Bronchial epithelial cell (primary cell): ENCODE measurements around the gene DNAAF5. TPM values are rescaled to one million over a fixed set of nuclear protein-coding genes. Genes with fewer than 3 reads are reported as not detected.
"Not testable (repeated sequence)": the region's sequence is repeated elsewhere in the genome, so short reads cannot be mapped to it uniquely, and the experiment has no call there.

ENCODE experiments used
- DNase-seq: peaks from one replicate; pipeline ENCODE4 v3.0.0-alpha.2; 2010; ENCODE audit warnings: low read depth
- FAIRE-seq: peaks from 2 replicates; lab custom pipeline; 2011; peaks lifted over from hg19 to GRCh38; lab: Jason Lieb, UNC
- H3K27me3 ChIP-seq: 2 replicates; pipeline ENCODE4 v1.5.1; 2011; ENCODE audit warnings: low read length; ENCODE audit not compliant: control insufficient read depth, insufficient read depth
- H3K36me3 ChIP-seq: 2 replicates; pipeline ENCODE4 v1.5.1; 2011; ENCODE audit warnings: low read length; ENCODE audit not compliant: control insufficient read depth, insufficient read depth
- H3K4me3 ChIP-seq: 2 replicates; pipeline ENCODE4 v1.5.1; 2011; ENCODE audit warnings: mild to moderate bottlenecking, low read depth, low read length, control low read depth
- total RNA-seq: library from RNA; depleted of rRNA; stranded (reverse); fragments of >200 nt; gene quantifications from 2 replicates; pipeline ENCODE4 v1.2.1, GENCODE V29; 2014
- TF ChIP-seq, protein P1 (sequence below): IDR thresholded peaks from 2 replicates; pipeline ENCODE4 v1.5.1; 2011; ENCODE audit warnings: mild to moderate bottlenecking, moderate library complexity, low read length, control low read depth, inconsistent platforms; ENCODE audit not compliant: insufficient read depth, severe bottlenecking

The DNAAF5 gene
- total RNA-seq, 1 donor from 2014 or later = 9.7 TPM

DNA sequence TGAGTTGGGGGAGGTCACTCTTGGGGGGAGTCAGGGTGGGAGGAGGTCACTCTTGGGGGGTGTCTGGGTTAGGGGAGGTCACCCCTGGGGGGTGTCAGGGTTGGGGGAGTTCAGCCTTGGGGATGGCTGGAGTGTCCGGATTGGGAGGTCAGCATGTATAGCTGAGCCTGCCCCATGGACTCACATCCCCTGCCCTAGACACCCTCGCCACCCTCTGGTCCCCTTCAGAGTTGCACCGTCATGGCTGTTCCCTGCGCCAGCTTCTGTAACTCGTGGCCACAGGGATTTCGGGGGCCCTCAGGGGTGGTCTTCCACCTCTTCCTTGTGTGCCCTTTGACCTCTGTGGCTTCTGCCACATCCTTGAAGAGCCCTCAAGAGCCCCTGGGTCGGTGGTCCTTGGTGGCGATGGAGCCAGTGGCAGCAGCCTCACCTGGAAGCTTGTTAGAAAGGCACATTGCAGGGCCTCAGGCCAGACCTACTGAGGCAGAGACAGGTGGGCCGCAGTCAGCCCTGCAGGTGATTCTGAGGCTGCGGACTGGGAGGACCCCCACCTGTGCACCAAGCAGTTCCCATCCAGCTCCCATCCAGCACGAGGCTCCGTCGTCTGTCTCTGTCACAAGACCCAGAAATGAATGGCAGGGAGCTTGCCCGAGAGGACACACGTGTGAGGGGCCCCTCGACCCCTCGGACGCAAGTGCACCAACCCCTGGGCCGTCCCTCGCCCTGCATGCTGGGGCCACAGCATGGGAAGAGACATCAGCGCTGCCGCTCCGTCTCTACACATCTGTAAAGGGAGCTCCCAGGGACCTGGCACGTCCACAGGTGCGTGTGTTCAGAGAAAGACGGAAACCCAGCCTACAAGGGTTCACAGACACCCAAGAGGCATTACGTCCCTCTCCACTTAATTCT is 61.1 kb downstream of the DNAAF5 start:
- FAIRE-seq (no peak), DNase-seq (no peak)
- Histone ChIP-seq H3K27me3 (no peaks in the 10 kb centered on the region), H3K36me3 (peaks cover 16% of the 10 kb centered on the region), H3K4me3 (no peak overlapping the region)
- TF ChIP-seq, protein P1, sequence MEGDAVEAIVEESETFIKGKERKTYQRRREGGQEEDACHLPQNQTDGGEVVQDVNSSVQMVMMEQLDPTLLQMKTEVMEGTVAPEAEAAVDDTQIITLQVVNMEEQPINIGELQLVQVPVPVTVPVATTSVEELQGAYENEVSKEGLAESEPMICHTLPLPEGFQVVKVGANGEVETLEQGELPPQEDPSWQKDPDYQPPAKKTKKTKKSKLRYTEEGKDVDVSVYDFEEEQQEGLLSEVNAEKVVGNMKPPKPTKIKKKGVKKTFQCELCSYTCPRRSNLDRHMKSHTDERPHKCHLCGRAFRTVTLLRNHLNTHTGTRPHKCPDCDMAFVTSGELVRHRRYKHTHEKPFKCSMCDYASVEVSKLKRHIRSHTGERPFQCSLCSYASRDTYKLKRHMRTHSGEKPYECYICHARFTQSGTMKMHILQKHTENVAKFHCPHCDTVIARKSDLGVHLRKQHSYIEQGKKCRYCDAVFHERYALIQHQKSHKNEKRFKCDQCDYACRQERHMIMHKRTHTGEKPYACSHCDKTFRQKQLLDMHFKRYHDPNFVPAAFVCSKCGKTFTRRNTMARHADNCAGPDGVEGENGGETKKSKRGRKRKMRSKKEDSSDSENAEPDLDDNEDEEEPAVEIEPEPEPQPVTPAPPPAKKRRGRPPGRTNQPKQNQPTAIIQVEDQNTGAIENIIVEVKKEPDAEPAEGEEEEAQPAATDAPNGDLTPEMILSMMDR = no peak

DNA sequence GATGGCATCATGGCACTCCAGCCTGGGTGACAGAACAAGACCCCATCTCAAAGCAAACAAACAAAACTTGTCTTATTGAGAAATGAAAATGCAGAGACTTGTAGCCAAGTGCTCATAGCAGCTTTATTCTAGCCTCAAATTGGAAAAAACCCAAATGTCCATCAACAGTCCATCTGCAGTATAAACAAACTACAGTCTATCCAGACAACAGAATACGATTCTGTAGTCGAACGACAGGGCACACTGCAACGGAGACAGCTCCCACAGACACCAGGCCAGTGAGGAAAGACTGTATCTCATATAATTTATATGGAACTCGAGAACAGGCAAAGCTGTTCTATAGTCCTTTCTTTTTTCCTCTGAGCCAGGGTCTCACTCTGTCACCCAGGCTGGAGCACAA is 65.0 kb downstream of the DNAAF5 start:
- TF ChIP-seq, protein P1 = no peak
- no peak for DNase-seq
- no peak overlapping the region for H3K4me3 ChIP-seq
- no peaks in the 10 kb centered on the region for H3K27me3 ChIP-seq
- FAIRE-seq = peak; percentile 83
- H3K36me3 ChIP-seq = no peaks in the 10 kb centered on the region

DNA sequence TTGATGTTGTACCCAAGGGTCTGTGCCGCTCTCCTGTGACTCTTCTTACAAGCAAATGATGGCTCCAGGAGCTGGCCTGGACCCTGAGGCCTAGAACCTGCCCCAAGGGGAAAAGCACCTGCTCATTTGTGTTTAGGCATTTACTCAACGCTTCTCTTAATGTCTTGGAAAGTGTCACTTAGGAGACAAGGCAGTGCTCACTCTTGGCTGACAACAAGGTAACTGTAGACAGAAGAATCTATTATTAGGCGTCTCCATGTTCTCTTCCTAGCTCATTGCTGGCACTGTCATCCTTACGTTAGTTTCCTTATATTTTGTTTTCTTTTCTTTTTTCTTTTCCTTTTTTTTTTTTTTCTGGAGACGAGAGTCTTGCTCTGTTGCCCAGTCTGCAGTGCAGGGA is 67.7 kb downstream of the DNAAF5 start:
- FAIRE-seq (no peak), DNase-seq (no peak)
- TF ChIP-seq, protein P1 = no peak
- H3K4me3 ChIP-seq = no peak overlapping the region
- no peaks in the 10 kb centered on the region for H3K27me3 ChIP-seq
- H3K36me3 ChIP-seq = no peaks in the 10 kb centered on the region

DNA sequence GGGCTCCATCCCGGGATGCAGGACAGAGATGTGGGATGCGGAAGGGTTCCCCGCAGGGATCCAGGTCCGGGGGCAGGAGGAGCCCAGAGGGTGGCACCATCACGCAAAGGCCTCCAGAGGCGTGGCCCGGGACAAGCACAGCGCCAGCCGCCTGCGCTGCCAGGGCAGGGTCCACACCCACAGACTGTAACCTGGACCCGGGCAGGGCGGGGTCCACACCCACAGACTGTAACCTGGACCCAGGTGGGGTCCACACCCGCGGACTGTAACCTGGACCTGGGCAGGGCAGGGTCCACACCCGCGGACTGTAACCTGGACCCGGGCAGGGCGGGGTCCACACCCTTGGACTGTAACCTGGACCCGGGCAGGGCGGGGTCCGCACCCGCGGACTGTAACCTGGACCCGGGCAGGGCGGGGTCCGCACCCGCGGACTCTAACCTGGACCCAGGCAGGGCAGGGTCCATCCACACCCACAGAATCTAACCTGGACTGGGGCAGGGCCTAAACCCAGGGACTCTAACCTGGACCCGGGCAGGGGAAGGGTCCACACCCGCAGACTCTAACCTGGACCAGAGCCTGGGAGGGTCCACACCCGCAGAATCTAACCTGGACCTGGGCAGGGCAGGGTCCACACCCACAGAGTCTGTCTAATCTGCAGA is 68.3 kb downstream of the DNAAF5 start:
- DNase-seq = no peak
- Histone ChIP-seq H3K36me3 (no peaks in the 10 kb centered on the region), H3K27me3 (no peaks in the 10 kb centered on the region), H3K4me3 (no peak overlapping the region)
- TF ChIP-seq, protein P1 = no peak
- FAIRE-seq = no peak

DNA sequence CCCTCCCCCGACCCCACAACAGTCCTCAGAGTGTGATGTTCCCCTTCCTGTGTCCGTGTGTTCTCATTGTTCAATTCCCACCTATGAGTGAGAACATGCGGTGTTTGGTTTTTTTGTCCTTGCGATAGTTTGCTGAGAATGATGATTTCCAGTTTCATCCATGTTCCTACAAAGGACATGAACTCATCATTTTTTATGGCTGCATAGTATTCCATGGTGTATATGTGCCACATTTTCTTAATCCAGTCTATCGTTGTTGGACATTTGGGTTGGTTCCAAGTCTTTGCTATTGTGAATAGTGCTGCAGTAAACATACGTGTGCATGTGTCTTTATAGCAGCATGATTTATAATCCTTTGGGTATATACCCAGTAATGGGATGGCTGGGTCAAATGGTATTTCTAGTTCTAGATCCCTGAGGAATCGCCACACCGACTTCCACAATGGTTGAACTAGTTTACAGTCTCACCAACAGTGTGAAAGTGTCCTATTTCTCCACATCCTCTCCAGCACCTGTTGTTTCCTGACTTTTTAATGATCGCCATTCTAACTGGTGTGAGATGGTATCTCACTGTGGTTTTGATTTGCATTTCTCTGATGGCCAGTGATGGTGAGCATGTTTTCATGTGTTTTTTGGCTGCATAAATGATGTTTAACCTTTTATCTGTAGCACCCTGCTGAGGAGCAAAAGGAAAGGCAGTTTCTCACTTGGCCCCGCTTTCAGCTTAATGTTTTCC is 70.1 kb downstream of the DNAAF5 start:
- FAIRE-seq, H3K27me3 ChIP-seq, DNase-seq, H3K4me3 ChIP-seq, H3K36me3 ChIP-seq: not testable (repeated sequence)
